BE2C (cell line): ENCODE results near the gene KCNN3.

Experiments
- DNase-seq: peaks from one replicate; pipeline ENCODE4 v3.0.0-alpha.2; 2020
- H3K27me3 ChIP-seq: fragments of 250-450 bp; sonication (Bioruptor Pico); 2 replicates; pipeline ENCODE4 v1.5.1; 2020; ENCODE audit warnings: mild to moderate bottlenecking
- H3K36me3 ChIP-seq: fragments of 250-450 bp; sonication (Bioruptor Pico); 2 replicates; pipeline ENCODE4 v1.5.1; 2020; ENCODE audit warnings: mild to moderate bottlenecking
- H3K4me1 ChIP-seq: fragments of 250-450 bp; sonication (Bioruptor Pico); 2 replicates; pipeline ENCODE4 v1.5.1; 2020
- H3K4me3 ChIP-seq: 2 replicates; pipeline ENCODE4 v1.5.1; 2011; ENCODE audit warnings: low read depth, low read length
- H3K9me3 ChIP-seq: fragments of 250-450 bp; sonication (Bioruptor Pico); 2 replicates; pipeline ENCODE4 v1.5.1; 2020
- CTCF ChIP-seq: IDR thresholded peaks from 2 replicates; pipeline ENCODE4 v1.5.1; 2012; ENCODE audit warnings: mild to moderate bottlenecking, low read depth, low read length

The KCNN3 gene

GRCh38 chr1:154714052-154714623 lies 155.9 kb downstream of the KCNN3 start:
- no peak for TF ChIP-seq CTCF
- Histone ChIP-seq H3K4me1 (peaks cover 24% of the 10 kb centered on the region), H3K27me3 (no peaks in the 10 kb centered on the region), H3K9me3 (no peaks in the 10 kb centered on the region), H3K4me3 (no peak overlapping the region), H3K36me3 (no peaks in the 10 kb centered on the region)
- no peak for DNase-seq

GRCh38 chr1:154713005-154713404 lies 157.1 kb downstream of the KCNN3 start:
- TF ChIP-seq CTCF = no peak
- DNase-seq = no peak
- no peak overlapping the region for H3K4me3 ChIP-seq
- H3K4me1 ChIP-seq = peaks cover 24% of the 10 kb centered on the region
- no peaks in the 10 kb centered on the region for H3K36me3 ChIP-seq
- no peaks in the 10 kb centered on the region for H3K27me3 ChIP-seq
- no peaks in the 10 kb centered on the region for H3K9me3 ChIP-seq

- TF ChIP-seq CTCF = no peak
- H3K4me1 ChIP-seq = peaks cover 19% of the 10 kb centered on the region
- no peaks in the 10 kb centered on the region for H3K9me3 ChIP-seq
- no peaks in the 10 kb centered on the region for H3K27me3 ChIP-seq
- DNase-seq = no peak
- no peaks in the 10 kb centered on the region for H3K36me3 ChIP-seq
- H3K4me3 ChIP-seq = no peak overlapping the region
Observed at GRCh38 chr1:154712166-154712810, 157.8 kb downstream of the KCNN3 start.

- DNase-seq = no peak
- Histone ChIP-seq H3K27me3 (no peaks in the 10 kb centered on the region), H3K36me3 (no peaks in the 10 kb centered on the region), H3K4me1 (peaks cover 11% of the 10 kb centered on the region), H3K4me3 (no peak overlapping the region), H3K9me3 (no peaks in the 10 kb centered on the region)
- TF ChIP-seq CTCF = no peak
Observed at GRCh38 chr1:154711416-154711815, 158.7 kb downstream of the KCNN3 start.

- Histone ChIP-seq H3K4me3 (no peak overlapping the region), H3K27me3 (no peaks in the 10 kb centered on the region), H3K9me3 (no peaks in the 10 kb centered on the region), H3K36me3 (no peaks in the 10 kb centered on the region), H3K4me1 (peaks cover 2% of the 10 kb centered on the region; the same call in 1 of the 2 replicates)
- TF ChIP-seq CTCF = no peak
- DNase-seq = no peak
Observed at GRCh38 chr1:154710106-154710505, 160.0 kb downstream of the KCNN3 start.

- no peaks in the 10 kb centered on the region for H3K9me3 ChIP-seq
- DNase-seq = no peak
- no peak for TF ChIP-seq CTCF
- H3K27me3 ChIP-seq = no peaks in the 10 kb centered on the region
- no peaks in the 10 kb centered on the region for H3K4me1 ChIP-seq
- no peaks in the 10 kb centered on the region for H3K36me3 ChIP-seq
- no peak overlapping the region for H3K4me3 ChIP-seq
Observed at GRCh38 chr1:154707901-154708463, 162.1 kb downstream of the KCNN3 start.
